Dermis lymphatic vessel endothelial cell (primary cell): ENCODE results near the gene ONECUT1. TPM values are rescaled to one million over a fixed set of nuclear protein-coding genes. Genes with fewer than 3 reads are reported as not detected.

ENCODE experiments used
- total RNA-seq: library from RNA; depleted of rRNA; stranded (reverse); fragments of >200 nt; gene quantifications from 2 replicates; pipeline ENCODE4 v1.2.1, GENCODE V29; 2014

Gene ONECUT1
- not detected in 2 replicates for total RNA-seq

DNA sequence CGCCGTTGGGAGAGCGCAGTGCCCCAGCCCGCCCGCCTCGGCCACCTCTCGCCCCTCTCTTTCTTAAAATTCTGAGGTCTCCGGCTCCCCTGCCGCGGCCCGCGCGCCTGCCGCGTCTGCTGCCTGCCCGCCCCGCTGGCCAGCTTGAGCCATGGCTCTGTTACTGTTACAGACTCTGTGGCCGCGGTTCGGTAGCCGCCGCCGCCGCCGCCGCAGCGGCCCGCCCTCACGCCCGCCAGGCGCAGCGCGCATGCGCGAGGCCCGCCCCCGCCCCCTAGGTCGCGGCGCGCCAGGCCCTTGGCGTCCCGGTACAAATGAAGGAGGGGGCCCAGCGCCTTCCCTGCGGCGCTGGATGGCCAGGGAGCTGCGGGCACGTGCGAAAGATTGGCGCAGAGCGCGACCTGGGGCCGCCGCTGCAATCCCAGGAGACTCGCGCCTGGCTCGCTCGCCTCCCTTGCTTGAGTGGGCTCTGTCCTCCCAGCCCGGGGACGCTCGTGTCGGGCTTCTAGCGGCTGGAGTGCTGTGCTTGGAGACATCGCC, at the start of gene ONECUT1:
Gene ONECUT1 (minus strand): TSS at position 168 of the 540 bp plus-strand sequence. CDS start 452 bp downstream, outside the sequence.

Other genes with a start within 250 kb of the ONECUT1 start
- 123 and 129 TPM in 2 replicates for gene ARPP19, start 221.3 kb downstream of the ONECUT1 start, total RNA-seq
- 41.3 and 51.9 TPM in 2 replicates for gene ATOSA, start 110.9 kb downstream of the ONECUT1 start, total RNA-seq